IMR-90 (cell line): ENCODE results near the gene PVALEF. TPM values are rescaled to one million over a fixed set of nuclear protein-coding genes. Genes with fewer than 3 reads are reported as not detected.

Experiments
- ATAC-seq: fragments of 200-7000 bp; cut with Tn5 transposase; 2 replicates; pipeline ENCODE4 v1.9.1; 2020; ENCODE audit warnings: low read depth, mild to moderate bottlenecking, moderate library complexity
- BruUV-seq: library from RNA; stranded (reverse); fragments of 400-500 nt; replicated peaks from 2 replicates; lab custom pipeline; 2021; lab: Mats Ljungman, UMichigan
- CTCF ChIA-PET: fragments of 300-600 bp; formaldehyde crosslinking; extraction: SDS; loops from one replicate; lab custom pipeline; 2021; ENCODE audit warnings: antibody characterized with exemption; lab: Yijun Ruan, JAX
- POLR2A ChIA-PET: fragments of 300-600 bp; sonication (Branson Sonifier 250); formaldehyde crosslinking; loops from one replicate; lab custom pipeline; 2022; ENCODE audit warnings: antibody characterized with exemption; ENCODE audit not compliant: unreplicated experiment; lab: Charles Lee
- DNase-seq: peaks from one replicate; pipeline ENCODE4 v3.0.0; 2013
- H2AFZ ChIP-seq: replicated peaks from 2 replicates; pipeline ENCODE3; 2013; ENCODE audit warnings: low read length, mild to moderate bottlenecking; ENCODE audit not compliant: poor library complexity
- H2AK5ac ChIP-seq: 2 replicates; pipeline ENCODE4 v1.6.1; 2013; ENCODE audit warnings: low read depth, low read length, inconsistent platforms
- H2AK9ac ChIP-seq: replicated peaks from 2 replicates; pipeline ENCODE3; 2013; ENCODE audit warnings: mild to moderate bottlenecking, low read depth, low read length, moderate library complexity; ENCODE audit not compliant: poor library complexity
- H2BK120ac ChIP-seq: 2 replicates; pipeline ENCODE4 v1.6.1; 2013; ENCODE audit warnings: low read depth, low read length, inconsistent platforms
- H2BK15ac ChIP-seq: 3 replicates; pipeline ENCODE4 v1.6.1; 2013; ENCODE audit warnings: low read depth, low read length, inconsistent platforms
- H2BK20ac ChIP-seq: 2 replicates; pipeline ENCODE4 v1.6.1; 2013; ENCODE audit warnings: low read depth, mild to moderate bottlenecking, inconsistent platforms, low read length, moderate library complexity
- H2BK5ac ChIP-seq: 2 replicates; pipeline ENCODE4 v1.6.1; 2013; ENCODE audit warnings: mild to moderate bottlenecking, low read depth, low read length, inconsistent platforms; ENCODE audit not compliant: poor library complexity, severe bottlenecking
- H3K14ac ChIP-seq: replicated peaks from 2 replicates; pipeline ENCODE4 v1.6.1; 2013; ENCODE audit warnings: low read depth, low read length, inconsistent platforms
- H3K18ac ChIP-seq: 2 replicates; pipeline ENCODE4 v1.6.1; 2013; ENCODE audit warnings: low read depth, low read length, control low read depth
- H3K23ac ChIP-seq: 2 replicates; pipeline ENCODE4 v1.6.1; 2013; ENCODE audit warnings: low read depth, low read length, inconsistent platforms
- H3K27ac ChIP-seq: 2 replicates; pipeline ENCODE4 v1.5.1; 2013; ENCODE audit warnings: mild to moderate bottlenecking, control low read depth, low read length; ENCODE audit not compliant: insufficient read depth
- H3K27me3 ChIP-seq: 2 replicates; pipeline ENCODE4 v1.6.1; 2013; ENCODE audit warnings: low read length; ENCODE audit not compliant: control insufficient read depth, insufficient read depth
- H3K36me3 ChIP-seq: 2 replicates; pipeline ENCODE4 v1.6.1; 2013; ENCODE audit warnings: low read length, mixed read lengths; ENCODE audit not compliant: control insufficient read depth, insufficient read depth
- H3K4ac ChIP-seq: 2 replicates; pipeline ENCODE4 v1.6.1; 2013; ENCODE audit warnings: low read depth, low read length, inconsistent platforms
- H3K4me1 ChIP-seq: 2 replicates; pipeline ENCODE4 v1.6.1; 2013; ENCODE audit warnings: low read length, mixed read lengths; ENCODE audit not compliant: control insufficient read depth, insufficient read depth
- H3K4me2 ChIP-seq: 2 replicates; pipeline ENCODE4 v1.6.1; 2013; ENCODE audit warnings: low read depth, mild to moderate bottlenecking, control low read depth, low read length, moderate library complexity
- H3K4me3 ChIP-seq: 2 replicates; pipeline ENCODE4 v1.5.1; 2013; ENCODE audit warnings: low read depth, mild to moderate bottlenecking, control low read depth, low read length, moderate library complexity; ENCODE audit not compliant: insufficient read depth
- H3K56ac ChIP-seq: 2 replicates; pipeline ENCODE4 v1.6.1; 2013; ENCODE audit warnings: low read length, inconsistent platforms; ENCODE audit not compliant: insufficient read depth; ENCODE audit errors: extremely low read depth
- H3K79me1 ChIP-seq, 2 experiments: 2 replicates each; pipeline ENCODE4 v1.6.1; 2013; ENCODE audit warnings: low read length in 2 of 2, inconsistent platforms in 1 of 2, low read depth in 1 of 2
- H3K9ac ChIP-seq: 2 replicates; pipeline ENCODE4 v1.6.1; 2013; ENCODE audit warnings: low read depth, low read length, control low read depth
- H3K9me1 ChIP-seq: 2 replicates; pipeline ENCODE4 v1.6.1; 2013; ENCODE audit warnings: low read length, inconsistent platforms; ENCODE audit not compliant: insufficient read depth
- H3K9me3 ChIP-seq: 2 replicates; pipeline ENCODE4 v1.6.1; 2013; ENCODE audit warnings: low read length; ENCODE audit not compliant: control insufficient read depth, insufficient read depth
- H4K20me1 ChIP-seq: 2 replicates; pipeline ENCODE4 v1.6.1; 2013; ENCODE audit warnings: low read length, inconsistent platforms; ENCODE audit not compliant: insufficient read depth
- H4K5ac ChIP-seq: 2 replicates; pipeline ENCODE4 v1.6.1; 2013; ENCODE audit warnings: mild to moderate bottlenecking, low read depth, low read length, control low read depth
- H4K8ac ChIP-seq, 2 experiments: 2 replicates each; pipeline ENCODE4 v1.6.1; 2013; ENCODE audit warnings: low read depth in 2 of 2, low read length in 2 of 2, control low read depth in 1 of 2, inconsistent platforms in 1 of 2
- H4K91ac ChIP-seq: 2 replicates; pipeline ENCODE4 v1.6.1; 2013; ENCODE audit warnings: low read depth, low read length, inconsistent platforms; ENCODE audit not compliant: insufficient read depth
- BHLHE40 ChIP-seq: fragments of 150-350 bp; IDR thresholded peaks from 2 replicates; pipeline ENCODE4 v1.6.1; 2016; ENCODE audit warnings: mild to moderate bottlenecking, low read depth, low read length
- FOS ChIP-seq: fragments of 150-350 bp; IDR thresholded peaks from 2 replicates; pipeline ENCODE4 v1.6.1; 2016; ENCODE audit warnings: low read depth, low read length
- MAFK ChIP-seq: IDR thresholded peaks from 2 replicates; pipeline ENCODE4 v1.6.1; 2012; ENCODE audit warnings: low read depth, low read length, improper control_type of control experiment
- MAZ ChIP-seq: IDR thresholded peaks from 2 replicates; pipeline ENCODE4 v1.6.1; 2012; ENCODE audit warnings: low read depth, mild to moderate bottlenecking, low read length, improper control_type of control experiment, moderate library complexity, borderline replicate concordance
- MXI1 ChIP-seq: IDR thresholded peaks from 2 replicates; pipeline ENCODE4 v1.6.1; 2012; ENCODE audit warnings: low read depth, mild to moderate bottlenecking, low read length, moderate library complexity, borderline replicate concordance
- NFE2L2 ChIP-seq: fragments of 150-350 bp; IDR thresholded peaks from 2 replicates; pipeline ENCODE4 v1.6.1; 2016; ENCODE audit warnings: low read depth, mild to moderate bottlenecking, low read length
- POLR2A ChIP-seq: IDR thresholded peaks from 2 replicates; pipeline ENCODE4 v1.6.1; 2012; ENCODE audit warnings: mild to moderate bottlenecking, low read depth, low read length
- RAD21 ChIP-seq: IDR thresholded peaks from 2 replicates; pipeline ENCODE4 v1.6.1; 2012; ENCODE audit warnings: low read length, improper control_type of control experiment
- RFX5 ChIP-seq: IDR thresholded peaks from 2 replicates; pipeline ENCODE4 v1.8.0; 2012; ENCODE audit warnings: low read depth, mild to moderate bottlenecking, low read length, moderate library complexity
- SMC3 ChIP-seq: fragments of 150-350 bp; IDR thresholded peaks from 2 replicates; pipeline ENCODE4 v1.6.1; 2016; ENCODE audit warnings: low read depth, mild to moderate bottlenecking, antibody characterized with exemption, low read length, moderate library complexity
- WGBS, 2 experiments: methylation state at CpG; one replicate each; pipeline versions ENCODE4 v1.1.5 to v1.1.7; 2013; ENCODE audit warnings: missing lambda C conversion rate in 2 of 2; ENCODE audit not compliant: insufficient read length in 1 of 2; ENCODE audit errors: extremely low coverage in 2 of 2; 5-methylcytosine and 5-hydroxymethylcytosine counted together
- dilution Hi-C: fragments of 300-500 bp; cut with HindIII; formaldehyde crosslinking; loops from one replicate; pipeline ENCODE4 v1.14.3; 2018; ENCODE audit warnings: low sequenced_read_pairs; ENCODE audit not compliant: unreplicated experiment
- in situ Hi-C: fragments of 300-500 bp; cut with MboI; formaldehyde crosslinking; loops from 3 replicates; pipeline ENCODE4 v1.14.3; 2019; ENCODE audit warnings: low sequenced_read_pairs, inconsistent platforms, mixed read lengths
- intact Hi-C: fragments of 100-400 bp; cut with micrococcal nuclease; formaldehyde crosslinking; loops from 2 replicates; pipeline ENCODE4 v1.10.0; 2022
- polyA plus RNA-seq, 3 experiments: library from polyadenylated mRNA; depleted of rRNA; stranded (reverse); fragments of >200 nt; gene quantifications; 2 replicates each; pipeline ENCODE4 v1.2.3, GENCODE V29; 2012; ENCODE audit warnings: low replicate concordance in 1 of 3
- total RNA-seq: library from RNA; depleted of rRNA; stranded (reverse); fragments of >200 nt; gene quantifications from 2 replicates; pipeline ENCODE4 v1.2.3, GENCODE V29; 2012
- TF ChIP-seq, protein P1 (sequence below): fragments of 150-350 bp; IDR thresholded peaks from 2 replicates; pipeline ENCODE4 v1.6.1; 2016; ENCODE audit warnings: low read depth, mild to moderate bottlenecking, low read length, moderate library complexity, borderline replicate concordance
- TF ChIP-seq, protein P2 (sequence below): conservative IDR thresholded peaks from 2 replicates; pipeline ENCODE4 v1.5.1; 2012; ENCODE audit warnings: mild to moderate bottlenecking, low read depth, low read length, improper control_type of control experiment

The PVALEF gene
- total and polyA plus RNA-seq, 2 of the 4 experiments (the other 2 are of a cell fraction) = not detected

DNA sequence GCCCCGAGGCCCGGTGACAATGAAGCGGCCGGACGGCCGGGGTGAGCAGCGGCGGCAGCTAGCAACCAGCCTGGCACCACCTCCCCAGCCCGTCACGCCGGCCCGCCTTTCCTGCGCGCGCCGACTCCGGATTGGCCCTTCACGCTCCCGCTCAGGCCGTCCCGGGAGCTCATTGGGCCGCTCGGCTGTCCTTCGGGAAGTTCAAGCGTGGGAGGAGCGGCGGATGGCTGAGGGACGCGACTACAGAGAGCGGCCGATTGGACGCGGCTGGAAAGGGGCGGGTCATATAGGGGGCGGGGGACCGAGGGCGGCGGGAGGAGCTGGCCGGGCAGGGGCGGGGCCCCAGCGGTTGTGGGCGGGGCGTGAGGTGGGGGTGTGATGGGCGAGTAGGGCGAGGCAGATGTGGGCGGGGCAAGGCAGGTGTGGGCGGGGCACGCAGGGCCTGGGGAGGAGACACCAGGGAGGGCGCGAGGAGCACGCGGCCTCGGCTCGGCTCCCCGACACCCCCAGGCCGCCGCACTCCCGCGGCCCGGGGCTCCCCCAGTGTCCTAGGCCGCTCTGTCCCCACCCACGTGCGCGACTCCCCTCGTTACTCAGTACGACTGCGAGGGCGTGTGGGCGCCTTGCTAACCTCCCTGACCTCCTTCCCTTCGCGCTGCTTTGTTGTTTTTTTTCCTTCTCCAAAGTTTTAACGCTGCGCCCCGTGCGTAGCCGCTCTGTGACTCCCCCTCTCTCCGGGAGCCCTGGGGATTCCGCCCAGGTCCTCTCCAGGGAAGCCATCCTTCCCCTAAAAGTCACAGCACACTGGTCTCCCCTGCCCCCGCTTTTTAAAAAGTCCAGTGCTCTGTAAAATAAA lies 57.8 kb downstream of the PVALEF start, which contains the start of gene CEP131 (continued):
- TF ChIP-seq RFX5 (0 out of 2 replicates have a peak, but pooled peaks have one; percentile 19), POLR2A (no peak), MAZ (peak; percentile 68; the same call in 1 of the 2 replicates)

DNA sequence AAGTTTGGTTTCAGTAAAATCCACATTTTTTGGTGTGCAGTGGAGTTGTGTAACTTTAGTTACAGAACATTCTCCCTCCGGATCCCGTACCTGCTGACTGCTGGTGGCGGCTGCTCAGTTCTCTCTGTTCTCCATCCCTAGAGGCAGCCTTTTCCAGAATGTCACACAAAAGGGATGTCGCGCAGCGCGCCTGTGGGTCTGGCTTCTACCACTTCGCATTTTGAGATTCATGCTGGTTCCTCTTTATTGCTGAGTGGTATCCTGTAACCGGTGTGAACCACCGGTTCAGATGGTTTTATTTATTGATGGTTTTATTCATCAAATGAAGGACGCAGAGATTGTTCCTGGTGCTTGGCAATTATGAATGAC lies 58.4 kb downstream of the PVALEF start:
- Histone ChIP-seq H4K8ac (peak overlapping the region; percentile 57 to 74; a peak in 1 of 4 replicates), H3K9ac (no peak overlapping the region), H3K4me3 (peak overlapping the region; percentile 49; the same call in 1 of the 2 replicates), H3K14ac (no peak overlapping the region), H2BK20ac (no peak overlapping the region), H3K27ac (no peak overlapping the region), H3K27me3 (no peaks in the 10 kb centered on the region), H4K91ac (no peak overlapping the region), H2AK9ac (peak overlapping the region; percentile 43), H2AK5ac (no peak overlapping the region), H4K20me1 (no peaks in the 10 kb centered on the region), H3K23ac (no peak overlapping the region), H2BK120ac (no peak overlapping the region), H2BK5ac (no peak overlapping the region), H3K9me3 (peaks cover 3% of the 10 kb centered on the region; the same call in 1 of the 2 replicates), H3K4me2 (peak overlapping the region; percentile 95), H3K18ac (no peak overlapping the region), H3K4ac (no peak overlapping the region), H3K79me1 (peaks cover 11 to 17% of the 10 kb centered on the region in 2 experiments; a peak in 3 of 4 replicates), H3K36me3 (peaks cover 8% of the 10 kb centered on the region; the same call in 1 of the 2 replicates), H2AFZ (peak overlapping the region; percentile 95), H2BK15ac (no peak overlapping the region), H3K9me1 (no peaks in the 10 kb centered on the region; the same call in none of the 2 replicates), H4K5ac (no peak overlapping the region), H3K4me1 (peaks cover 8% of the 10 kb centered on the region; the same call in 1 of the 2 replicates), H3K56ac (no peak overlapping the region)
- dilution Hi-C loops = no loop called here
- ATAC-seq (no peak), DNase-seq (no peak)
- no CpG with 5 or more reads among the region's 11 CpGs for WGBS, 2 experiments
- ChIA-PET POLR2A (interaction anchor here (0.6 kb wide), 1 partner anchor 83 kb away, joined by 3 read pairs; no protein-coding TSS in a partner anchor), CTCF (no interaction called here)
- intact Hi-C loops = loop anchor here (5.0 kb wide), 1 partner anchor 81 kb away; no protein-coding TSS in a partner anchor
- in situ Hi-C loops = no loop called here
- no TSS peak for BruUV-seq
- no peak for TF ChIP-seq RFX5
- TF ChIP-seq, protein P1, sequence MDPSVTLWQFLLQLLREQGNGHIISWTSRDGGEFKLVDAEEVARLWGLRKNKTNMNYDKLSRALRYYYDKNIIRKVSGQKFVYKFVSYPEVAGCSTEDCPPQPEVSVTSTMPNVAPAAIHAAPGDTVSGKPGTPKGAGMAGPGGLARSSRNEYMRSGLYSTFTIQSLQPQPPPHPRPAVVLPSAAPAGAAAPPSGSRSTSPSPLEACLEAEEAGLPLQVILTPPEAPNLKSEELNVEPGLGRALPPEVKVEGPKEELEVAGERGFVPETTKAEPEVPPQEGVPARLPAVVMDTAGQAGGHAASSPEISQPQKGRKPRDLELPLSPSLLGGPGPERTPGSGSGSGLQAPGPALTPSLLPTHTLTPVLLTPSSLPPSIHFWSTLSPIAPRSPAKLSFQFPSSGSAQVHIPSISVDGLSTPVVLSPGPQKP = no peak
- no peak for TF ChIP-seq MAFK
- no peak for TF ChIP-seq FOS
- no peak for TF ChIP-seq MAZ
- no peak for TF ChIP-seq SMC3
- no peak for TF ChIP-seq MXI1
- no peak for TF ChIP-seq RAD21
- no peak for TF ChIP-seq NFE2L2
- no peak for TF ChIP-seq BHLHE40
- TF ChIP-seq POLR2A = no peak
- TF ChIP-seq, protein P2, sequence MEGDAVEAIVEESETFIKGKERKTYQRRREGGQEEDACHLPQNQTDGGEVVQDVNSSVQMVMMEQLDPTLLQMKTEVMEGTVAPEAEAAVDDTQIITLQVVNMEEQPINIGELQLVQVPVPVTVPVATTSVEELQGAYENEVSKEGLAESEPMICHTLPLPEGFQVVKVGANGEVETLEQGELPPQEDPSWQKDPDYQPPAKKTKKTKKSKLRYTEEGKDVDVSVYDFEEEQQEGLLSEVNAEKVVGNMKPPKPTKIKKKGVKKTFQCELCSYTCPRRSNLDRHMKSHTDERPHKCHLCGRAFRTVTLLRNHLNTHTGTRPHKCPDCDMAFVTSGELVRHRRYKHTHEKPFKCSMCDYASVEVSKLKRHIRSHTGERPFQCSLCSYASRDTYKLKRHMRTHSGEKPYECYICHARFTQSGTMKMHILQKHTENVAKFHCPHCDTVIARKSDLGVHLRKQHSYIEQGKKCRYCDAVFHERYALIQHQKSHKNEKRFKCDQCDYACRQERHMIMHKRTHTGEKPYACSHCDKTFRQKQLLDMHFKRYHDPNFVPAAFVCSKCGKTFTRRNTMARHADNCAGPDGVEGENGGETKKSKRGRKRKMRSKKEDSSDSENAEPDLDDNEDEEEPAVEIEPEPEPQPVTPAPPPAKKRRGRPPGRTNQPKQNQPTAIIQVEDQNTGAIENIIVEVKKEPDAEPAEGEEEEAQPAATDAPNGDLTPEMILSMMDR = no peak
